Measurements from ENCODE around the gene ARHGEF25. TPM values are rescaled to one million over a fixed set of nuclear protein-coding genes. Genes with fewer than 3 reads are reported as not detected.

The ARHGEF25 gene
- total and polyA plus RNA-seq, 4 donors = 65.6 to 253 (median 72.5) TPM

DNA sequence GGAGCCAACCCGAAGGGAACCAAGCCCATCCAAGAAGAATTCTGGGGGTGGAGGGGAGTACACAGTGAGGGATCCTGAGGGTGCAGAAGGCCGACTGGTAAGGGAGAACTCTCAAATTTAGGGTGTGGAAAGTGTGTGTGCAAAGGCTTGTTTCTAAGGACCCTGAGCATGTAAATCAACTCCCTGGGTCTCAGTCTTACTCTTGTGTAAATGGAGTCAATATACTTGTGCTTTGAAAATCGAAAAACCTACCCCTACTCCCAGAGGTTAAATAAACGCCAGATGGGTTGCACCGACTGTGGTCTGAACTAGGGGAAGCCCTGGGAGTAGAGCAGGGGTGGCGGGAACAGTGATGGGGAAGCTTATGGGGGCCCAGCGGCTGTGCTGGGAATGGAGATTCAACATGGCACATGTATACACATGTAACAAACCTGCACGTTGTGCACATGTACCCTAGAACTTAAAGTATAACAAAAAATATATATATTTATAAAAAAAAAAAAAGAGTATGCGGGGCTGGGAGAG lies 15.7 kb downstream of the ARHGEF25 start:
- intact Hi-C loops (cut with DNase I) = no loop called here
- Histone ChIP-seq H3K27ac (ENCODE audit: low read depth in 1 of 2, low read length in 2 of 2) (no peak overlapping the region), H3K9me3 (ENCODE audit: control insufficient read depth, low read length) (no peaks in the 10 kb centered on the region), H3K4me1 (ENCODE audit: control insufficient read depth in 1 of 2, insufficient read depth in 2 of 2, low read length in 2 of 2) (no peaks in the 10 kb centered on the region), H3K27me3 (ENCODE audit: control insufficient read depth in 1 of 2, insufficient read depth in 2 of 2, low read length in 1 of 2) (no peaks in the 10 kb centered on the region), H3K36me3 (ENCODE audit: control insufficient read depth in 1 of 2, insufficient read depth in 2 of 2, low read length in 1 of 2) (no peaks in the 10 kb centered on the region), H3K4me3 (ENCODE audit: low read length in 2 of 2) (no peak overlapping the region)
- WGBS, 2 donors = 70 to 74% methylated on average over 9 of the region's 9 CpGs
- no peak for ATAC-seq (ENCODE audit: low FRiP score)
- DNase-seq = no peak

DNA sequence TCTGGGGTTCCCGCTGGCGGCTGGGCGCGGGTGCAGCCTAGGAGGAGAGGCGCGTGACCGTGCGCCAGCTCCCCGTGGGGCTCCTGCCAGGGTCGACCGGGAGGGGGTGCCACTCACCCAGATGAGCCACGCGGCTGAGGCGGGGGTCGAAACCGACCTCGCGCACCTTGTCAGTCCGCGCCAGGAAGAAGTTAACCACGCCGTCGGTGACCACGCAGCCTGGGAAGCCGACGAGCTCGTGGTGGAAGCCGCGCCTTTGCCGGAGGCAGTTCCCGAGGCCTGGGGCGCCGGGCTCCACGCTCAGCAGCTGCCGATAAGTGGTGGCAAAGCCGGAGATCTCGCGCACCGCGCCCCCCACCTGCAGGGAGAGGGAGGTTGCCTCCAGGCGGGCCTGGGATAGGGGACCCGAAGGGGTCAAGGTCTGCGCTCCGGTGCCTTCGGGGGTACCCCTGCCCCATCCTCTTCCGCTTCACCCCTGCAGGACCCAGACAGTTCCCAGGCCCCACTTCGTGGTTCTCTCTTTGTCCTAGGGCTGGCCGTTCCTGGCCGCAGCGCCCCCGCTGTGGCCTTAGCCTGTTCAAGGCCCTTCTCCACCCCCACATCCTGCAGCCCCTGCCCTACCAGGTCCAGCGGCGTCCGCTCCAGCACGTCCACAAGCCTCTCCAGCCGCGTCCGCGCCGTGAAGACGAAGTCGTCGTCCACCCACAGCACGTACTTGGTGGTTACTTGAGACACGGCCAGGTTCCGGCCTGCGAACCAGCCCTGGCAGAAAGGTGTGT lies 16.5 kb downstream of the ARHGEF25 start:
- intact Hi-C loops (cut with DNase I) = no loop called here
- 36 to 45% methylated on average over 57 to 67 of the region's 67 CpGs for WGBS, 2 donors
- no peak overlapping the region for H3K4me3 ChIP-seq (ENCODE audit: low read length in 2 of 2)
- no peak overlapping the region for H3K27ac ChIP-seq (ENCODE audit: low read depth in 1 of 2, low read length in 2 of 2)
- H3K9me3 ChIP-seq (ENCODE audit: control insufficient read depth, low read length) = no peaks in the 10 kb centered on the region
- H3K4me1 ChIP-seq (ENCODE audit: control insufficient read depth in 1 of 2, insufficient read depth in 2 of 2, low read length in 2 of 2) = no peaks in the 10 kb centered on the region
- no peaks in the 10 kb centered on the region for H3K27me3 ChIP-seq (ENCODE audit: control insufficient read depth in 1 of 2, insufficient read depth in 2 of 2, low read length in 1 of 2)
- no peaks in the 10 kb centered on the region for H3K36me3 ChIP-seq (ENCODE audit: control insufficient read depth in 1 of 2, insufficient read depth in 2 of 2, low read length in 1 of 2)
- DNase-seq (no peak), ATAC-seq (ENCODE audit: low FRiP score) (no peak)

DNA sequence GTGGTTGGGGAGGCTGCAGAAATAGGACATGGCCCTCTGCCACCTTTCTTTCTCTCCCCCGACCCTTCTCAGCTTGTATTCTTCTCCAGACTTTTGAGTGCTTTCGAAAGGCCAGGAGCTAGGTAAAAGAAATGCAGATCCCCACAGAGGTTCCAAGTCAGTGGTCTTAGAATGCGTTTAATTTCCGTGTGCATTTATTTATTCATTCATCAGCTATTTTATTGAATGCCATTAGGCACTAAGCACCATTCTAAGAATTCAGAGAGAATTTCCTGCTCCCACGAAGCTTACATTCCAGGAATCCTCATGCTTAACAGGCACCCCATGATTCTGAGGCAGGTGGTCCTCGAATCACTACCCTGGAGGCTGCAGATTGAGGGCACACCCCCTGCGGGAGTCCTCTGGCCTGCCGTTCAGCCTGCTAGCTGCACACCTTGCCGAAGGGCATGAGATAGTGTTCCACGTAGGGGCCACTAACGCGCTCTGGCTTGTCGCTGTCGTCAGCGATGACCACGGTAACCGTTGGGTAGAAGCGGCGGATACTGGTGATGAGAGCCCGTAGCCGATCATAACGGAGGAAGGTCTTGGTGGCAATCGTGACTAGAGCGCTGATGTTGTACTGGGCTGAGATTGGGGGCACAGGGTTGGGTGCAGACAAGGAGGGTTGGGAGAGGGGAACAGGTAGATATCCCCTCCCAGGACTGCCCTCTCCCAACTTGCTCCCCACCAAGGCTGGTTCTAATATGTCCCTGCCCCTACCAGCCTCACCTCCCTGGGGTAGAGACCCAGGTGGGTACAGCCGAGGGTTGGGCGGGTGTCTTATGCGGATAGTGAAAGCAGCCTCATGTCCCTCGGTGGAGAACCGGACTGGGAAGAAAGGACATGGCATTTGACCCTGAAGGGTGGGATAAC lies 17.3 kb downstream of the ARHGEF25 start:
- ATAC-seq (ENCODE audit: low FRiP score) = no peak
- Histone ChIP-seq H3K27me3 (ENCODE audit: control insufficient read depth in 1 of 2, insufficient read depth in 2 of 2, low read length in 1 of 2) (no peaks in the 10 kb centered on the region), H3K4me3 (ENCODE audit: low read length in 2 of 2) (no peak overlapping the region), H3K9me3 (ENCODE audit: control insufficient read depth, low read length) (no peaks in the 10 kb centered on the region), H3K36me3 (ENCODE audit: control insufficient read depth in 1 of 2, insufficient read depth in 2 of 2, low read length in 1 of 2) (no peaks in the 10 kb centered on the region), H3K27ac (ENCODE audit: low read depth in 1 of 2, low read length in 2 of 2) (no peak overlapping the region), H3K4me1 (ENCODE audit: control insufficient read depth in 1 of 2, insufficient read depth in 2 of 2, low read length in 2 of 2) (no peaks in the 10 kb centered on the region)
- DNase-seq = no peak
- 87 to 90% methylated on average over 29 of the region's 29 CpGs for WGBS, 2 donors
- intact Hi-C loops (cut with DNase I) = no loop called here

DNA sequence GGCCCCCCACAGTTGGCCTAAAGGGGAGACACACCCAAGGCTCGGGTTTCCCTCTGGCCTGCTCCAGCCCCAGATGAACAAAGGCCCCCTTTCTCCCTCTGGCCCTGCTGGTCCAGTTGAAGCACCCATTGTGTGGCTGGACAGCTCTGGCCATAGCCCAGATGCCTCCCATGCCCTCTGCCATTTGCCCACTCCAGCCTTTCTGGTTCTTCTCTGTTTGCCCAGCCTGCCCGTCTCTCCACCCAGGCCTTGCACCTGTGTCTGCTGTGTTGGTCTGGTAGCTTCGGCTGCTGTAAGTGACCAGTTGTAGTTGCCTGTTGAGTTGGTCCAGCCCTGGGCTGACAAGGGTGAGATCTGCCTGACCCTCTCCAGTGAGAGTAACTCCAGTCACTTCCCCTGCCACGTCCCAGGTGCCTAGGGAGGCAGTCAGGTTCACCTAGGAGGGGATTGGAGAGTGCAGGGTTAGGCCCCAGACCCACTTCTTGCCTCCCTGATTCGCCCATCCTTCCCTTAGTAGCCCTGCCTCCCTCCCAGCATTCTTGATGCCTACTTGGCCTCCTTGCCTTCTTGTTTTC lies 18.7 kb downstream of the ARHGEF25 start:
- 93 to 97% methylated on average over 5 of the region's 5 CpGs for WGBS, 2 donors
- Histone ChIP-seq H3K36me3 (ENCODE audit: control insufficient read depth in 1 of 2, insufficient read depth in 2 of 2, low read length in 1 of 2) (no peaks in the 10 kb centered on the region), H3K4me1 (ENCODE audit: control insufficient read depth in 1 of 2, insufficient read depth in 2 of 2, low read length in 2 of 2) (no peaks in the 10 kb centered on the region), H3K27me3 (ENCODE audit: control insufficient read depth in 1 of 2, insufficient read depth in 2 of 2, low read length in 1 of 2) (no peaks in the 10 kb centered on the region), H3K9me3 (ENCODE audit: control insufficient read depth, low read length) (no peaks in the 10 kb centered on the region), H3K27ac (ENCODE audit: low read depth in 1 of 2, low read length in 2 of 2) (no peak overlapping the region), H3K4me3 (ENCODE audit: low read length in 2 of 2) (no peak overlapping the region)
- ATAC-seq (ENCODE audit: low FRiP score) (no peak), DNase-seq (no peak)
- intact Hi-C loops (cut with DNase I) = no loop called here

DNA sequence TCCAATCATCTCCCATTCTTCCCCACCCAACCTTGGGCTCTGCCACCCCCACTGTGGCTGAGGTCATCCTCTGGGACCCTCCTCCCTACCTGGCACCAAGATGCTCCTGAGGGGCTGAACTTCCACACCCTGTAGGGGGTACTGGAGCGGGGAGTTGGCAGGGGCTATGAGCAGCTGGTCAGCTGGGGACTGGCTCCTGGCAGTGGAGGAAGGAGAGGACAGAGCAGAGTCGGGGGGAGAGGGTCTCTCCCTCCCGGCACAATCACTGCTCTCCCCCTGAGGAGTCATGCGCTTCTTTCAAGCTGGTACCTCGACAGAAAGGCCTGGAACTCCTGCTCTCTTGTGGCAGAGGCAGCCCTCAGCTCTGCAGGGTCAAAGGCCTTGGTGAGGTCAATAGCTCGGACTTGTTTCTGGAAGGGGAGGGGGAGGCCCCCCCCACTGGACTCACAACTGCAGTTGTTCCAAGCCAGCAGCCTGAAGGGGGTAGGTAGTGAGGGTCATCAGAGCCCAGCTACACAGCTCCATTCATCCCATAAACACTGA lies 19.7 kb downstream of the ARHGEF25 start:
- Histone ChIP-seq H3K27ac (ENCODE audit: low read depth in 1 of 2, low read length in 2 of 2) (no peak overlapping the region), H3K9me3 (ENCODE audit: control insufficient read depth, low read length) (no peaks in the 10 kb centered on the region), H3K36me3 (ENCODE audit: control insufficient read depth in 1 of 2, insufficient read depth in 2 of 2, low read length in 1 of 2) (no peaks in the 10 kb centered on the region), H3K4me1 (ENCODE audit: control insufficient read depth in 1 of 2, insufficient read depth in 2 of 2, low read length in 2 of 2) (no peaks in the 10 kb centered on the region), H3K27me3 (ENCODE audit: control insufficient read depth in 1 of 2, insufficient read depth in 2 of 2, low read length in 1 of 2) (no peaks in the 10 kb centered on the region), H3K4me3 (ENCODE audit: low read length in 2 of 2) (no peak overlapping the region)
- intact Hi-C loops (cut with DNase I) = no loop called here
- ATAC-seq (ENCODE audit: low FRiP score) (no peak), DNase-seq (no peak)
- 86 to 88% methylated on average over 6 of the region's 6 CpGs for WGBS, 2 donors

DNA sequence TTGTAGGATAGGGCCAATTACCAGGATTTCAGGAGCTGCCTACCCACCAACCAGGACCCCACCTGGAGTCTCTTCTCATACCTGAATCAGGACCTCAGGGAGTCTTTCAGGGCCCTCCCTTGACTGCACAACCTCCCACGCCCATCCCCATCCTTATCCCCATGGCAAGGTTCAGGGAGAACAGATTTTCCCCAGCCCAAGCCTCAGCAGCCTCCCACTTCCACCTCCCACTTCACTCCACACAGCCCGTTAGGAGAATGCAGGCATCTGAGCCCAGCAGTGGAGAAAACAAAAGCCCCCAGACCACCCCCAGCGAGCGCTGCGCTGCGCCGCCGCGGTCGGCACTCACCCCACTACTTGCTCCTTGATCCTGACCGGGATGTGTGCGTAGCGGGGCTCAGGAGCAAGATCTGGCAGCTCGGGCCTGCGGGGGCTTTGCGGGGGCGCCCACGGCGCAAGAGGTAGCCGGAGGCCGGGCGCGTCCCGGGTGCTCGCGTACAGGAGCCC lies 20.4 kb downstream of the ARHGEF25 start:
- intact Hi-C loops (cut with DNase I) = no loop called here
- 13 to 17% methylated on average over 26 of the region's 26 CpGs for WGBS, 2 donors
- H3K27me3 ChIP-seq (ENCODE audit: control insufficient read depth in 1 of 2, insufficient read depth in 2 of 2, low read length in 1 of 2) = no peaks in the 10 kb centered on the region

DNA sequence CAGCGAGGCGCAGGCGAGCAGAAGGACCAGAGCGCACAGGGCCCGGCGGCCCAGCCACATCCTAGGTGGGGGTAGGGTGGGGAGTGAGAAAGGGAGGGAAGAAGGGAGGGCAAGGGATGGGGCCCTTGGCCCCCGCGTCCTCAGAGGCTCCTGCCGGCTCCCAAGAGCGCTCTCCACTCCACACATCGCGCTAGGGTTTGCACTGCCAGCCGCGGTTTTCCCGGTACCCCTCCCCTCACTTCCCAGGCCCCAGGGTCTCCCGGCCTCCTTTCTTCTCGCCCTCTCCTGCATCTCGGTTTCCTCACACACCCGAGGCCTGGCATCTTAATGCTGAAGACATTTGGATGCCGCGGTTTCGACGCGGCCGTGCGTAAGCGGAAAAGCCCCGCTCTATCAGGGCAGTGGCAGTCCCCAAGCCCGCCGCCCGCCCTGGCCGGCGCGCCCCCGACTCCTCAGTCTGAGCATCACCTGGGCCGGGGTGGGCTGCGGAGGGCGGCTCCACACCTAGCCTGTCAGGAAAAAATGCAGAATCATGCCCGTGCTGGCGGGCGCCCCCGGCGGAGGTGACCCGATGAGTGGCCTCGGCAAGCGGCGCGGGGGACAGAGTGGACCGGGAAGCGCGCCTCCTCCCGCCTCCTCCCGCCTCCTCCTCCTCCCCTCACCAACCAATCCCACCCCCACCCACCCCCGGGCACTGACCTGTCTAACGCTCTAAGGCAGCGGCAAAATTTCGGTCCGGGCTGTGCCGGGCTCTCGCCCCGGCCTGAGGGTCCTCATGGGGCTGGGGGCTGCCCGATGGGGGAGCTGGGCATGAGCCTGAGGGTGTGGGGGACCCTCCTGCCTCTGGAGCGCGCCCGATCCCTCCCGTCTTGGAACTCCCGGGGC lies 21.1 kb downstream of the ARHGEF25 start:
- Histone ChIP-seq H3K4me1 (ENCODE audit: control insufficient read depth in 1 of 2, insufficient read depth in 2 of 2, low read length in 2 of 2) (no peaks in the 10 kb centered on the region), H3K36me3 (ENCODE audit: control insufficient read depth in 1 of 2, insufficient read depth in 2 of 2, low read length in 1 of 2) (no peaks in the 10 kb centered on the region), H3K27ac (ENCODE audit: low read depth in 1 of 2, low read length in 2 of 2) (no peak overlapping the region), H3K9me3 (ENCODE audit: control insufficient read depth, low read length) (no peaks in the 10 kb centered on the region), H3K4me3 (ENCODE audit: low read length in 2 of 2) (peak overlapping the region; percentile 15 to 75), H3K27me3 (ENCODE audit: control insufficient read depth in 1 of 2, insufficient read depth in 2 of 2, low read length in 1 of 2) (no peaks in the 10 kb centered on the region)
- ATAC-seq (ENCODE audit: low FRiP score) = peak; percentile 65
- peak in 1 of 2 donors; percentile 49 for DNase-seq
- WGBS, 2 donors = 1% methylated on average over 47 to 67 of the region's 67 CpGs
- intact Hi-C loops (cut with DNase I) = no loop called here

More for the DNA sequence above, 20.4 kb downstream of the ARHGEF25 start:
- H3K4me3 ChIP-seq (ENCODE audit: low read length in 2 of 2) = no peak overlapping the region
- H3K9me3 ChIP-seq (ENCODE audit: control insufficient read depth, low read length) = no peaks in the 10 kb centered on the region
- H3K27ac ChIP-seq (ENCODE audit: low read depth in 1 of 2, low read length in 2 of 2) = no peak overlapping the region
- ATAC-seq (ENCODE audit: low FRiP score) (no peak), DNase-seq (no peak)
- no peaks in the 10 kb centered on the region for H3K36me3 ChIP-seq (ENCODE audit: control insufficient read depth in 1 of 2, insufficient read depth in 2 of 2, low read length in 1 of 2)
- no peaks in the 10 kb centered on the region for H3K4me1 ChIP-seq (ENCODE audit: control insufficient read depth in 1 of 2, insufficient read depth in 2 of 2, low read length in 2 of 2)
